Liver (tissue), 9 donors: ENCODE measurements around the gene CLK3. TPM values are rescaled to one million over a fixed set of nuclear protein-coding genes. Genes with fewer than 3 reads are reported as not detected.

ENCODE experiments used
- DNase-seq: peaks from one replicate; pipeline ENCODE4 v3.0.0-alpha.2; 2017; ENCODE audit warnings: low spot score
- H3K27ac ChIP-seq, 2 donors: one replicate each; pipeline ENCODE4 v1.7.0; 2013; ENCODE audit warnings: inconsistent platforms in 2 of 2, low read length in 2 of 2, control low read depth in 1 of 2, low read depth in 1 of 2, mild to moderate bottlenecking in 1 of 2
- H3K27me3 ChIP-seq, 4 donors: one replicate each; pipeline versions ENCODE4 v1.6.1 to v1.7.0; 2013; ENCODE audit warnings: low read length in 3 of 4, inconsistent platforms in 1 of 4, mild to moderate bottlenecking in 1 of 4, moderate library complexity in 1 of 4; ENCODE audit not compliant: control insufficient read depth in 4 of 4, insufficient read depth in 4 of 4
- H3K36me3 ChIP-seq, 4 donors: one replicate each; pipeline versions ENCODE4 v1.6.1 to v1.7.0; 2013; ENCODE audit warnings: low read length in 3 of 4, mild to moderate bottlenecking in 3 of 4, low read depth in 1 of 4, moderate library complexity in 1 of 4; ENCODE audit not compliant: control insufficient read depth in 4 of 4, insufficient read depth in 3 of 4
- H3K4me1 ChIP-seq, 4 donors: one replicate each; pipeline versions ENCODE4 v1.6.1 to v1.7.0; 2013; ENCODE audit warnings: low read length in 3 of 4, mild to moderate bottlenecking in 3 of 4, moderate library complexity in 1 of 4; ENCODE audit not compliant: control insufficient read depth in 4 of 4, insufficient read depth in 4 of 4
- H3K4me3 ChIP-seq, 3 donors: one replicate each; pipeline versions ENCODE4 v1.6.1 to v1.7.0; 2013; ENCODE audit warnings: low read length in 3 of 3, control low read depth in 1 of 3, low read depth in 1 of 3, mild to moderate bottlenecking in 1 of 3
- H3K9ac ChIP-seq, 2 donors: one replicate each; pipeline ENCODE4 v1.7.0; 2013; ENCODE audit warnings: low read length in 2 of 2, mild to moderate bottlenecking in 2 of 2, moderate library complexity in 2 of 2, control low read depth in 1 of 2, low read depth in 1 of 2
- H3K9me3 ChIP-seq, 4 donors: one replicate each; pipeline versions ENCODE4 v1.6.1 to v1.7.0; 2013; ENCODE audit warnings: low read length in 3 of 4; ENCODE audit not compliant: control insufficient read depth in 4 of 4
- ATF3 ChIP-seq: IDR thresholded peaks from 2 replicates; pipeline ENCODE4 v1.6.1; 2016; ENCODE audit warnings: antibody characterized with exemption
- CTCF ChIP-seq: fragments of 150-350 bp; IDR thresholded peaks from 2 replicates; pipeline ENCODE4 v1.5.1; 2017; ENCODE audit warnings: improper control_type of control experiment, low read depth, low read length; ENCODE audit not compliant: missing input control
- EGR1 ChIP-seq, 2 donors: IDR thresholded peaks; 2 replicates each; pipeline ENCODE4 v1.6.1; 2016 to 2018; ENCODE audit warnings: antibody characterized with exemption in 2 of 2, low read depth in 2 of 2
- FOXA1 ChIP-seq: IDR thresholded peaks from 2 replicates; pipeline ENCODE4 v1.6.1; 2016; ENCODE audit warnings: antibody characterized with exemption
- FOXA2 ChIP-seq: IDR thresholded peaks from 2 replicates; pipeline ENCODE4 v1.6.1; 2016; ENCODE audit warnings: antibody characterized with exemption
- GABPA ChIP-seq, 2 donors: IDR thresholded peaks in 1 of 2; conservative IDR thresholded peaks in 1 of 2; 2 replicates each; pipeline ENCODE4 v1.6.1; 2016; ENCODE audit warnings: antibody characterized with exemption in 2 of 2, mild to moderate bottlenecking in 1 of 2, moderate library complexity in 1 of 2
- HNF4A ChIP-seq, 2 donors: conservative IDR thresholded peaks; 2 replicates each; pipeline ENCODE4 v1.6.1; 2016; ENCODE audit warnings: antibody characterized with exemption in 2 of 2, mild to moderate bottlenecking in 2 of 2
- HNF4G ChIP-seq: IDR thresholded peaks from 2 replicates; pipeline ENCODE4 v1.6.1; 2016; ENCODE audit warnings: antibody characterized with exemption
- JUND ChIP-seq, 2 donors: IDR thresholded peaks; 2 replicates each; pipeline ENCODE4 v1.6.1; 2016; ENCODE audit warnings: antibody characterized with exemption in 2 of 2
- NR2F2 ChIP-seq: IDR thresholded peaks from 2 replicates; pipeline ENCODE4 v1.6.1; 2016; ENCODE audit warnings: antibody characterized with exemption
- RAD21 ChIP-seq, 2 donors: IDR thresholded peaks; 2 replicates each; pipeline ENCODE4 v1.6.1; 2016; ENCODE audit warnings: antibody characterized with exemption in 2 of 2, mild to moderate bottlenecking in 2 of 2
- REST ChIP-seq: IDR thresholded peaks from 2 replicates; pipeline ENCODE4 v1.6.1; 2016; ENCODE audit warnings: antibody characterized with exemption, mild to moderate bottlenecking
- RXRA ChIP-seq, 2 donors: IDR thresholded peaks; 2 replicates each; pipeline ENCODE4 v1.6.1; 2017 to 2018; ENCODE audit warnings: antibody characterized with exemption in 2 of 2, mild to moderate bottlenecking in 1 of 2
- SP1 ChIP-seq: IDR thresholded peaks from 2 replicates; pipeline ENCODE4 v1.6.1; 2018; ENCODE audit warnings: antibody characterized with exemption, mild to moderate bottlenecking
- TAF1 ChIP-seq: conservative IDR thresholded peaks from 2 replicates; pipeline ENCODE4 v1.6.1; 2016; ENCODE audit warnings: antibody characterized with exemption, mild to moderate bottlenecking
- YY1 ChIP-seq: IDR thresholded peaks from 2 replicates; pipeline ENCODE4 v1.6.1; 2016; ENCODE audit warnings: antibody characterized with exemption, mild to moderate bottlenecking
- ZBTB33 ChIP-seq: IDR thresholded peaks from 2 replicates; pipeline ENCODE4 v1.6.1; 2016; ENCODE audit warnings: antibody characterized with exemption
- WGBS: extraction: QIAGEN DNeasy Blood & Tissue Kit; methylation state at CpG from one replicate; pipeline ENCODE4 v1.1.7; 2013; 5-methylcytosine and 5-hydroxymethylcytosine counted together
- polyA plus RNA-seq, 2 donors: library from polyadenylated mRNA; stranded (reverse) in 1 of 2; unstranded in 1 of 2; fragments of 200-250 nt in 1 of 2; fragments of >200 nt in 1 of 2; fragmentation: Nextera tagmentation in 1 of 2; extraction: Ambion mirVana in 1 of 2; gene quantifications; one replicate each; pipeline versions ENCODE4 v1.2.1 to v1.2.3, GENCODE V29; 2013 to 2015
- total RNA-seq, 2 donors: library from RNA; depleted of rRNA; stranded (reverse); fragments of >200 nt; gene quantifications; one replicate each; pipeline ENCODE4 v1.2.3, GENCODE V29; 2014
- donor health status: healthy.
- donor health status: healthy.
- donor health status: healthy.
- donor health status: healthy.
- donor health status: healthy.

Gene CLK3
- total and polyA plus RNA-seq, 4 donors: 20.1 to 66.8 (median 28.4) TPM

GRCh38 chr15:74664028-74664616 lies 48.5 kb downstream of the CLK3 start (continued):
- TF ChIP-seq CTCF (no peak), EGR1 (IDR thresholded peaks at IDR 0.05; ENCODE audit: low read depth in 2 of 2) (peak; percentile 14 to 63)

- H3K27ac ChIP-seq: peak overlapping the region; percentile 62 to 81
- H3K27me3 ChIP-seq: no peaks in the 10 kb centered on the region
- no peak overlapping the region for H3K4me3 ChIP-seq
- no peaks in the 10 kb centered on the region for H3K9me3 ChIP-seq
- peaks cover 0 to 3% (median 0%) of the 10 kb centered on the region in 4 donors for H3K36me3 ChIP-seq
- TF ChIP-seq SP1 (peak; percentile 7), RXRA (IDR thresholded peaks at IDR 0.05) (no peak)
- 42% methylated on average over 2 of the region's 2 CpGs for WGBS
- peak overlapping the region in 1 of 2 donors; percentile 34 for H3K9ac ChIP-seq
- peaks cover 2 to 24% (median 16%) of the 10 kb centered on the region in 4 donors for H3K4me1 ChIP-seq
- no peak for DNase-seq
These were observed 49.0 kb downstream of the CLK3 start for GRCh38 chr15:74664670-74665069.

GRCh38 chr15:74667975-74668374 lies 52.3 kb downstream of the CLK3 start:
- no peaks in the 10 kb centered on the region for H3K9me3 ChIP-seq
- DNase-seq: no peak
- H3K4me1 ChIP-seq: peaks cover 0 to 24% (median 16%) of the 10 kb centered on the region in 4 donors
- no peaks in the 10 kb centered on the region for H3K27me3 ChIP-seq
- H3K27ac ChIP-seq: no peak overlapping the region
- WGBS: 95% methylated on average over 1 of the region's 1 CpG
- peaks cover 0 to 21% (median 10%) of the 10 kb centered on the region in 4 donors for H3K36me3 ChIP-seq
- H3K9ac ChIP-seq: no peak overlapping the region
- H3K4me3 ChIP-seq: no peak overlapping the region
- TF ChIP-seq EGR1 (IDR thresholded peaks at IDR 0.05; ENCODE audit: low read depth in 2 of 2) (no peak), JUND (IDR thresholded peaks at IDR 0.05) (no peak), TAF1 (no peak), REST (no peak), RXRA (IDR thresholded peaks at IDR 0.05) (no peak), NR2F2 (no peak), RAD21 (IDR thresholded peaks at IDR 0.05) (no peak), GABPA (IDR thresholded peaks at IDR 0.05 in 1 of 2, conservative IDR thresholded peaks at IDR 0.05 in 1 of 2) (no peak), FOXA2 (no peak), FOXA1 (no peak), HNF4G (no peak), ATF3 (no peak), ZBTB33 (no peak), CTCF (no peak), SP1 (no peak), HNF4A (conservative IDR thresholded peaks at IDR 0.05) (no peak), YY1 (no peak)
